GM18511 (cell line): ENCODE measurements around the gene TAF5.
"Not testable (repeated sequence)": the region's sequence is repeated elsewhere in the genome, so short reads cannot be mapped to it uniquely, and the experiment has no call there.

Experiments used
- ATAC-seq: cut with Tn5 transposase; IDR thresholded peaks from one replicate; pipeline ENCODE4 v1.9.1; 2021; ENCODE audit warnings: mild to moderate bottlenecking, moderate library complexity; ENCODE audit not compliant: unreplicated experiment

The TAF5 gene

DNA sequence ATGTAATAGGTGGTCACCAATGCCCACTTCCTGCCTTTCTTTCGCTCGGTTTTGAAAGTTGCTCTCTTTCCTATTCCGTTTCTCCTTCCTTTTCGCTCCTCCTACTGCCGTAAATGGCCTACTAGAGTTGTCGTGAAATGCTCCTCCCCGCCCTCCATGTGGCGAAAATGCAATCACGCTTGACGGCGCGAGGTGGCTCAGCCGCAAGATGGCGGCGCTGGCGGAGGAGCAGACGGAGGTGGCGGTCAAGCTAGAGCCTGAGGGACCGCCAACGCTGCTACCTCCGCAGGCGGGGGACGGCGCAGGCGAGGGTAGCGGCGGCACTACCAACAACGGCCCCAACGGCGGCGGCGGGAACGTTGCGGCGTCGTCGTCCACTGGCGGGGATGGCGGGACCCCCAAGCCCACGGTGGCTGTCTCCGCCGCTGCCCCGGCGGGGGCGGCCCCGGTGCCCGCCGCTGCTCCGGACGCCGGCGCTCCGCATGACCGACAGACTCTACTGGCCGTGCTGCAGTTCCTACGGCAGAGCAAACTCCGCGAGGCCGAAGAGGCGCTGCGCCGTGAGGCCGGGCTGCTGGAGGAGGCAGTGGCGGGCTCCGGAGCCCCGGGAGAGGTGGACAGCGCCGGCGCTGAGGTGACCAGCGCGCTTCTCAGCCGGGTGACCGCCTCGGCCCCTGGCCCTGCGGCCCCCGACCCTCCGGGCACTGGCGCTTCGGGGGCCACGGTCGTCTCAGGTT is at the start of gene TAF5:
TAF5 (plus strand) TSS at position 195 of the 737 bp plus-strand sequence; CDS start at position 209, 14 bp downstream.
- ATAC-seq: peak; percentile 67

DNA sequence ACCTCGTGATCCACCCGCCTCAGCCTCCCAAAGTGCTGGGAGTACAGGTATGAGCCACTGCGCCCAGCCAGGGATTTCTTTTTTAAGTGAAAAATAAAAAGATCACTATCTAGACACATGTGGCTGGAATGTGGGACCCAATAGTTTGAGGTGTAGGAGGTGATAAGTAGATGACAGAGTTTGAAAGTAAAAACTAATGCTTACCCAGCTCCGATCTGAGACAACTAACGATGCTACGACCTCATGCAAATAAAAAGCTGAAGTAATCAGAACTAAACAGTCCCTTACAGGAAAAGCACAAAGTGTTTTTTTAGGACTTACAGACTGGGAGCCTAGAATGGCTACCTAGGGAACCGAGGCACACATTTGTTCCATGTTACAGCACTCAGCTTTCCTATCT is 39.9 kb upstream of the TAF5 start:
- no peak for ATAC-seq

DNA sequence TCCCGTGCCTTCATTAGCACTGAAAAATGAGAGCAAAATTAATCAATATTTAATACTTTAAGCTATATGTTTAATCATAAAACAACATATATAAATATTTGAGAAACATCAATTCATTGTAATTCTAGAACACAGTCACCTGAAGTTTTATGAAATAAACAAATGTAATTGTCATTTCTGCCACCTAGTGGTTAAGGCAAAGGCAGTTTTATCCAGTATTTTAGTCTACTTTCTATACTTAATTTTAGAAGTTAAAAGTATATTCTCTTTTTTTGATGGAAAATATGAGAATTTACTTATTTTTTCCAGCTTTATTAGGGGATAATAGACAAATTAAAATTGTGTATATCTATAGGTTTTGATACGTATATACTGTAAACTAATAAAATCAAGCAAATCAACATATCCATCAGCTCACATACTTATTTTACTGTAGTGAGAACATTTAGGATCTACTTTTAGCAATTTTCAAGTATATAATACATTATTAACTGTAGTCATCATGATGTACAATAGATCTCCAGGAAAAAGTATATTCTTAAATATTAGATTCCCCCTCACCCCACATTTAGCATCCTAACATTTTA is 33.7 kb upstream of the TAF5 start:
- ATAC-seq: no peak

DNA sequence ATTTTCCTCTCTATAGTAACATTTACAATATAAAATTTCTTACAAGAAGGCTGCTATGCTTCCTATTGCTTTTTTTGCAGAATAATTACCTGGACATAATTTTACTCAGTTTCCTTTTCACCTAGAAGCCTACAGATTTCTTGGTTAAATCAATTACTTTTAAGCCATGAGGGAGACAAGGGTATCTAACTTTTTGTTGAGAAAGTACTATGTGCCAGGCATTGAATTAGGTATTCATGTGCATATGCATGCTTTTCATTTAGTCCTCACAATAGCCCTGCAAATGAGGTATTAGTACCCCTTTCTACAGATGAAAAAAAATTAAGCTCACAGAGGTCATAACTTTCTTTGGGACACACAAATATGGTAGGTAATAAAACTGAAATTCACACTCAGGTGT is 33.2 kb upstream of the TAF5 start:
- no peak for ATAC-seq

DNA sequence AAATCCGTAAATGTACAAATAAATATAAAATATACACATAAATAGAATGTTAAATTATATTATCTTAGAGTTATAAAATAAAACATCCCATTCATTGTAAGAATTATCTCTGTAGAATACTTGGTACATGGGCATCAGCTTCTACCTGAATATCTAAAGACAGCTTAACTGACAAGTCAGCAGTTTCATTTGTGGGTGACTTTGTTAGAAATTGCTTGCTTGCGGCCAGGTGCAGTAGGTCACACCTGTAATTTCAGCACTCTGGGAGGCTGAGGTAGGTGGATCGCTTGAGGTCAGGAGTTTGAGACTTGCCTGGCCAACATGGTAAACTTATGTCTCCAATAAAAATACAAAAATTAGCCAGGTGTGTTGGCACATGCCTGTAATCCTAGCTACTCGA is 31.4 kb upstream of the TAF5 start:
- no peak for ATAC-seq

DNA sequence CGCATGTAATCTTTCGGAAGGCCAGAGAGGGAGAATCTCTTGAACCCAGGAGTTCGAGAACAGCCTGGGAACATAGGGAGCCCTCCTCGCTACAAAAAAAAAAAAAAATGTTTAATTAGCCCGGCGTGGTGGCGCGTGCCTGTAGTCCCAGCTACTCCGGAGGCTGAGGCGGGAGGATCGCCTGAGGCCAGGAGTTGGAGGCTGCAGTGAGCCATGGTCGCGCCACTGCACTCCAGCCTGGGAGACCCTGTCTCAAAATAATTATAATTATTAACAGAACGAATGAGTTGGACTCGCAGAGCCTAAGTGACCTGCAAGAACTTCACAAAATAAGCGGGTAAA is 17.6 kb upstream of the TAF5 start:
- no peak for ATAC-seq

DNA sequence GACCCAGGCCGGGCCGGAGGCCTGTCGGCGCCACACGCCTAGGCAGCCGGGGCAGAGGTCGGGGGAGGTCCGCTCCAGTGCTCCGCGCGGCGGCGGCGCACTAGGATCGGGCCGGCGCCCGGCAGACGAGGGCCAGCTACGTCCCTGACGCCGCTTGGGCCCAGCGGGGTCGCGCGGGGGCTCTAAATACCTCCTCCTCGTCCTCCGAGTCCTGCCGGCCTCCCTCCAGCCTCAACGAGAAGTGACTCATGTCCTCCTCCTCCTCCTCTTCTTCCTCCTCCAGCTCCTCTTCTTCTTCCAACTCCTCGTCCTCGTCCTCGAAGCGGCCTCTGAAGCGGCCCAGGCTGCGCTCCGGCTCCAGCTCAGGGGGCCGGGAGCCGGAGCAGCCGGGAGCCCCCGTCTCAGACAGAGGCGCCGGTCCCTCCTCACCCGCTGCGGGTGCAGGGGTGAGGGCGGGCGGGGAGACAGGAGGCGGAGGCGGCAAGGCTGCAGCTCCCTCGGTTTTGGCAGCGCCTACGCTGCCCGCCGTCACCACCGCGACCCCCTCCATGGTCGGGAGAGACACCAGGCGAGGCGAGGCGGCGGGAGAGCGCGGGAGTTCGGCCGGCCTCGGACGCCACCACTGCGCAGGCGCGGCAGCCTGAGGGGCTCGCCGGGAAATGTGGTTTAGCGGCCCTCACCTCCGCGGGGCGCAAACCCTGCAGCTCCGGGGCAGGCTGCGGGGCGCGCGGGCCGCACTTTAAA is 17.1 kb upstream of the TAF5 start, which contains the start of gene PCGF6:
PCGF6 (minus strand) TSS at position 624 of the 744 bp plus-strand sequence; CDS start at position 550, 74 bp downstream.
- peak; percentile 91 for ATAC-seq

DNA sequence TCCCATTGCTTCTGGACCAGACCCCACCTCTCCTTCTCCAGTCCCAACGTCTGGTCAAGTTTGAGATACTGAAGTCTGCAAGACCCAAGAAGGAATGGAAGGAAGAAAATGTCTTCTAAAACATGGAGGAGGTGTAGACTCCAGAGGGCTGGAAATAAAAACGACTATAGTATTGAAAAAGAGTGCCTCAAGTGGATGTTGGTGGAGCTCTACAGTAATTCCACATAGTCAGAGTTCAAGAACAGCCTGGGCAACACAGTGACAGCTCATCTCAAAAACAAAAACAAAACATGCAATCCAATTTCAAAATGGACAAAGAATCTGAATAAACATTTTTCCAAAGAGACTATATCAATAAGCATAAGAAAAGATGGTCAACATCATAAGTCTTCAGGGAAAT is 14.5 kb upstream of the TAF5 start:
- no peak for ATAC-seq

DNA sequence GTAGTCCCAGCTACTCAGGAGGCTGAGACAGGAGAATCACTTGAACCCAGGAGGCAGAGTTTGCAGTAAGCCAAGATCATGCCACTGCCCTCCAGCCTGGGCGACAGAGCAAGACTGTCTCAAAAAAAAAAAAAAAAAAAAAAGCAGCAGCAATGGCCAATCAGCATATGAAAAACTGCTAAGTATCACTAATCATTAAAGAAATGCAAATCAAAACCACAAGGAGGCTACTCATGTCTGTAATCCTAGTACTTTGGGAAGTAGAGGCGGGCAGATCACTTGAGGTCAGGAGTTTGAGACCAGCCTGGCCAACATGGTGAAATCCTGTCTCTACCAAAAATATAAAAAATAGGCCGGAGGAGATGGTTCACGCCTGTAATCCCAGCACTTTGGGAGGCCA is 13.2 kb upstream of the TAF5 start:
- ATAC-seq: not testable (repeated sequence)

DNA sequence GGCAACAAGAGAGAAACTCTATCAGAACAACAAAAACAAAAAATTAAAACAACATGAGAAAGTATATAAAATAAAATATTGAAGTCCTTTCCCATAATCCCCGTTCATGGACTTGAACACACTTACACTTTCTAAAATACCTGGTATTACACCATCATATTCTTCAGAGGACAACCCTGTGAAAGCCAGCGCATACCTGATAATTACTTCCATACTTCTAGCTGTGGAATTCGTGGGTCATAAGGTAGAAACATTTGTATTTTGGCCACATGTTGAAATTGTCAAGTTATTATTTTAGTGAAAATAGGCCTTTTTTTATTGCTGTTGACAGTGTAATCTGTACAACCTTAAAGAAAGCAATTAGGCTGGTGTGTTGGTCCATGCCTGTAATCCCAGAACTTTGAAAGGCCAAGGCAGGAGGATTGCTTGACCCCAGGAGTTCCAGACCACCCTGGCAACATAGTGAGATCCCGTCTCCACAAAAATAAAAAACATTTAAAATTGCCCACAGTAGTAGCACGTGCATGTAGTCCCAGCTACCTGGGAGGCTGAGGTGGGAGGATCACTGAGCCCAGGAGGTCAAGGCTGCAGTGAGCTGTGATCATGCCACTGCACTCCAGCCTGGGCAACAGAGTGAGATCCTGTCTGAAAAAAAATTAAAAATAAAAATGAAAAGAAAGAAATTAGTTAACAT is 11.7 kb upstream of the TAF5 start:
- ATAC-seq: no peak

DNA sequence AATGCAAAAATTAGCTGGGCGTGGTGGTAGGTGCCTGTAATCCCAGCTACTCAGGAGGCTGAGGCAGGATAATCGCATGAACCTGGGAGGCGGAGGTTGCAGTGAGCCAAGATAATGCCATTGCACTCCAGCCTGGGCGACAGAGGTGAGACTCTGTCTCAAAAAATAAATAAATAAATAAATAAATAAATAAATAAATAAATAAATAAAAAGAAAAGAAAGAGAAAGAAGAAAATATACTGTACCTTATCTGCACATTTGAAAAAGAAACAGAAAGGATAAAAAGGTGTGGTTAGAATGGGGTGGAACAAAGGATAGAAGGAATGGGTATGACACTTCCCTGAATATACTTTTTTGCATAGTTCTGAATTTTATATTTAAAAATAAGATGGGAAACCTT is 8.3 kb upstream of the TAF5 start:
- ATAC-seq: not testable (repeated sequence)

DNA sequence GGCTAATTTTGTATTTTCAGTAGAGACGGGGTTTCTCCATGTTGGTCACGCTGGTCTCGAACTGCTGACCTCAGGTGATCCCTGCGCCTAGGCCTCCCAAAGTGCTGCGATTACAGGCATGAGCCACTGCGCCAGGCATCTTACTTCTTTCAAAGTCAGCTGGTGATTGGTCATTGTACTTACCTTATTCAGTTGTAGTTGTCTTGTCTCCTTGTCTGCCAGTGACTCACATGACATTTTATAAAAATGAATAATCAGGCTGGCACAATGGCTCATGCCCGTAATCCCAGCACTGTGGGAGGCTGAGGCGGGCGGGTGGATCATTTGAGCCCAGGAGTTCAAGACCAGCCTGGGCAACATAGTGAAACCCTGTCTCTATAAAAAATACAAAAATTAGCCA is 7.0 kb upstream of the TAF5 start:
- not testable (repeated sequence) for ATAC-seq

DNA sequence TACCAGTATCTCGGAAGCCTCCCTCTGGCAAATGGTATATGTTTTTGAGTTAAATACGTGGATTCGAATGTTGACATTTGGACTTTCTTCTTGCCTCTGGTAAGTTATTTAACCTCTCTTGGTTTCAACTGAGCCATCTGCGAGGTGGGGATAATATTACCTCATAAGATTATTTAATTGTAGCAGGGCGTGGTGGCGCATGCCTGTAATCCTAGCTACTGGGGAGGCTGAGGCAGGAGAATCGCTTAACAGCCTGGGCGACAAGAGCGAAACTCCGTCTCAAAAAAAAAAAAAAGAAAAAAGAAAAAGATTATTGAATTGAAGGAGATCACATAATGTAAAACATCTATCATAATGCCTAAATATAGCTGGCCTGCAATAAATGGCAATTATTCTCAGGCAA is 396 bp upstream of the TAF5 start:
- ATAC-seq: no peak

DNA sequence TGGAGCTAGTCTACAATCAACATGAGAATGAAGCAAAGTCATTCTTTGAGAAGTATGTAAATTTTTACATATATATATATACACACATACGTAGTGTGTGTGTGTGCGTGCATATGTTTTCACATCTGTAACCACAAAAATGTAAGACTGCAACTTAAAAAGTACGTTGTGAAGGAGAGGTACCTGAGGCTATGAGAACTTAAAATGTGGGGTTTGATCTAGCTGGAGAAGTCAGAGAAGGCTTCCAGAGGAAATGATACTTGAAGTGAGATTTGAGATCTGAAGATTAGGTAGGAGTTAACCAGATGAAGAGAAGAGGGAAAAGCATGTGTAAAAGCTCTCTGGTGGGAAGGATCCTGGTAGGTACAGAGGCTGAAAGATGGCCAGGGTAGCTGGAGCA is 5.8 kb downstream of the TAF5 start:
- no peak for ATAC-seq

DNA sequence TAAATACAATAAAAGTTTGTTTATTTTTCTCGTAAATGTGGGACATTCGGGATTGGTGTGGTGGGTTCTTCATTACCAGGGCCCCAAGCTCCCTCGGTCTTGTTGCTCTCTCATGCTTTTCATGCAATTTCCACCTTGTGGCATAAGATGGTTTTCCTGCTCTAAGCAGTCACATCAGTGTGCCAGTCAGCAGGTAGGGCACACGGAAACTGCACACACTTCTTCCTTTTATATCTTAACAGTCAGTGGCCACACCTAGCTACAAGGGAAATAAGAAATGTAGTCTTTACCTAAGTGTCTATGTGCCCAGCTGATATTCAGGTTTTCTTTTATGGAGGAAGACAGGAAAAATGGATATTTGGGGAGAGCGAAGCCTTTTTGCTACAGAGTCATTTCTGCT is 6.5 kb downstream of the TAF5 start:
- ATAC-seq: no peak

DNA sequence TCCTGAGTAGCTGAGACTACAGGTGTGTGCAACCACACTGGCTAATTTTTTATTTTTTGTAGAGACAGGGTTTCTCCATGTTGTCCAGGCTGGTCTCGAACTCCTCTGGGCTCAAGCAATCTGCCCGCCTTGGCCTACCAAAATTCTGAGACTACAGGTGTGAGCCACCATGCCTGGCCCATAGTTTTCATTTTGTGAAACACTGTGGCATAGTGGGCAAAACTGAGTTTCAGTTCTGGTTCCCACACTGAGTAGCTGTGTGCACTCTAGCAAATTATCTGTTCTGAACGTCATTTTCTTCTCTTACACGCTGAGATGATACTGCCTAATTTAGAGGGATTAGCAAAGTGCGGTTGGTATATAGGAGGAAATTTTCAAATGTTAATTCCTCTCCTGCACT is 15.0 kb downstream of the TAF5 start:
- no peak for ATAC-seq

DNA sequence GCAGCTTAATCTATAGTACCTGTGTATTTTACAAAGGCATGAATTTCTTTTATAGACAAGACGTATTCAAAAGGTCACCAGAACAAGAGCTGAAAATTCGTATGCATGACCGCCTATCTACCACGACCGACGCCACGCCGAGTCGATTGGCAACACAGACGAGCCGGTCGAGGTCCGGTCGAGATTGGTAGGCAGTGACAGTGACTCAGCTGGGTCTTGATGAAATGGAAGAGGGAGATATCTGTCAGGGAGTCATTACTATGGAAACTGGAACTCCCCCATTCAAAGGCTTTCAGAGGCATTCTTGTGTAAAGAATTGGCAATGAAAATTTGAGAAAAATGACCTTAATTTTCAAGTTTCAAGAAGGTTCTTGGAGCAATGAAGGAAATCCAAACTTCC is 26.4 kb downstream of the TAF5 start:
- no peak for ATAC-seq

DNA sequence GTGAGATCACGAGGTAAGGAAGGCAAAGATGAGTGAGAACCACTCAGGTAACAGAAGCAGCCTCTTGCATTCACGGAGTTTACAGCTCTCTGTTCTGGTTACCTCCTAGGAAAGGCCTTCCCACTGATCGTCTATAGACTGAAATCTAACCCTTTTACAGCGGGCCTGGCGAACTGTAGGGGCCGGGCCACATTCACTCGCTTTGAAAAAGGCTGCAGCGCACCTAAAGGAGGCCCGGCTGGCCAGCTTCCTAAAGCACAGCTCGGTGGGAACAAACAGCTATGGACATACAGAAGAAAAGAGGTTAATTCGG is 27.9 kb downstream of the TAF5 start:
- no peak for ATAC-seq

DNA sequence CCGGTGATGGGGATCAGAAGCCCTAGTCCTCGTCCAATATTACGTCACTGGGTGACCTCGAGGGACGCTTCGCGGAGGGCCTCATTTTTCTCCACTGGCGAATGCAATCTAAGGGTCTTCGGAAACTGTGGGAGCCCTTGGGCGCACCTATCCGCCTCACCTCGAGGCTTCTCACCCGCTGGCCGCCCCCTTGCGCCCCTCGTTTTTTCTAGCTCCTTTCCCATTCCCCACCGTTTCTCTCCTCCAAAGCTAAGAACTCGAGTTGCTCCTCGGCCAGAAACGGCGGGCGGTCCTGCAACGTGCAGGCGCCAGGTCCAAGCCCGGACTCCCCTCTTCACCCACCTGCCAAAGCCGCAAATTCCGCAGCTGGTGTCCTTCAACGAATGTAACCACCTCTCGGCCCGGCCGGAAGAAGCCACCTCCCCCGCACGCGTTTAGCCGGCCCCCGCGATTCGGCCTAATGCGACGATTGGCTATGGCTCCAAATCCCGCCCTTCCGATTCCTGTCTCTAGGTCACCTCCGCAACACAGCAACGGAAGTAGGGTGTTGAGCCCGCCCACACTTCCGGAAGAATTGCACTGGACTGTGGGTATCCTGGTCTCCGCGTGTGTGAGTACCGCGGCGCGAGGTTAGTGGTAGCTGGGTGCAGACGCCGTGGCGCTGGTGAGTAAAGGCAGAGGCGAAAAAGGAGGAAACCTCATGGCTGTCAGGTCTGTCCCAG is 28.5 kb downstream of the TAF5 start, which contains the start of the genes ATP5MK and PDCD11:
ATP5MK (minus strand) TSS at position 409 of the 722 bp plus-strand sequence. CDS start 4,018 bp downstream, outside the sequence.
PDCD11 (plus strand) TSS at position 560 of the 722 bp plus-strand sequence. CDS start 1,801 bp downstream, outside the sequence.
- ATAC-seq: peak; percentile 98

DNA sequence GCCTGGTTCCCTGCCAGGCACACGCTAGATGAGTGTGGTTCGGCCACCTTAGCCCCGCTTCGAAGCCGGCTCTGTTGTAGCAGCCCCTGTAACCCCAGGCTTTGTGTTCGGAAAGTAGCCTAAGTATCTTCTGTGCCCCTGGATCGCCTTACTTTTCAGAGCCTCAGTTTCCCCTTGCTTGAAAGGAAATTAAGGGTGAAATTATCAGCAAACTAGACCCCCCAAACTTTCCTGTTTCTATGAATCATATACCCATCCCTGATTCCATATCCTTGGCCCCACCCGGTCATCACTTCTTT is 29.0 kb downstream of the TAF5 start:
- ATAC-seq: no peak
